HG03354 (cell line): ENCODE measurements around the gene WARS2.
A peak's percentile ranks its signal among the peaks of the same experiment; 100 is the strongest.

Experiments
- ATAC-seq: cut with Tn5 transposase; IDR thresholded peaks from one replicate; pipeline ENCODE4 v1.9.1; 2021; ENCODE audit warnings: mild to moderate bottlenecking; ENCODE audit not compliant: unreplicated experiment, poor library complexity, severe bottlenecking

WARS2 gene

DNA sequence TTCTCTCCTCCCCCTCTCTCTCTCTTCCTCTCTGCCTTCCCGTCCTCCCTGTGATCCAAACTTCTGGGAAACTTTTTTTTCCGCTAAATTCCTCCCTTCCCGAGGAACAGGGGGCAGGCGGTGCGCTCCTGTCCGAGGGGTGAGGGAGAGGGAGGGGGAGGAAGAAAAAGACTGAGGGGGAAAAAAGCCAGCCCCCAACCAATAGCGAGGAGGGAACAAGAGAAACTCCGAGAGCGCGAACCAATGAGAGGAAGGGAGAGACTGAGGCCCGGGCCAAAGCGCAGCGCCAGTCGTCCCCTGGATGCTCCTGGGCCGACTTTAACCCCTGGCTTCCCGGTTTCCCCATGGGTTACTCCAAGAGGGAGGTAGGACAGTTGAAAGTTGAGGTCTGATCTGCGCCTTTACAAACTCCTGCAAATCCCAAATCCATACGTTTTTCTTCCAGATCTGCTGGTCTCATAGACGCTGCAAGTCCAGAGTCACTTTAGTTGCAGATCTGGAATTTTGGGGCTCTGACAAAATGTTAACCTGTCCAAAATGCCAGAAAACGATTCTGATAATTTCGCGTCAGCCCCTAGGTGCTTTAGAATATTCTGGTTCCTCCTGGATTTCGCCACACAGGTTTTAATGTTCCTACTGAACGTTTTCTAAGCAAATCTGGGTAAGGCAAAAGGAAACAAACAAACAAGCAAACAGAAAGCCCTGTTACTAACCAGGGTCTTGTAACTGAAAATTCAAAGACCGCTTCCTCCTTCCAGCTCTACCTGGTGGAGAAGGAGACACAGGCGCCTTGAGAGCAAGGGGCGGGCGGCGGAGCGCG is 152.1 kb downstream of the WARS2 start, which contains the start of gene TBX15:
TSS of gene TBX15 (minus strand) at position 158 of the 820 bp plus-strand sequence. CDS start 548 bp downstream, outside the sequence.
- no peak for ATAC-seq

GRCh38 chr1:118987468-118988185 is 152.8 kb downstream of the WARS2 start:
- ATAC-seq = peak; percentile 36

DNA sequence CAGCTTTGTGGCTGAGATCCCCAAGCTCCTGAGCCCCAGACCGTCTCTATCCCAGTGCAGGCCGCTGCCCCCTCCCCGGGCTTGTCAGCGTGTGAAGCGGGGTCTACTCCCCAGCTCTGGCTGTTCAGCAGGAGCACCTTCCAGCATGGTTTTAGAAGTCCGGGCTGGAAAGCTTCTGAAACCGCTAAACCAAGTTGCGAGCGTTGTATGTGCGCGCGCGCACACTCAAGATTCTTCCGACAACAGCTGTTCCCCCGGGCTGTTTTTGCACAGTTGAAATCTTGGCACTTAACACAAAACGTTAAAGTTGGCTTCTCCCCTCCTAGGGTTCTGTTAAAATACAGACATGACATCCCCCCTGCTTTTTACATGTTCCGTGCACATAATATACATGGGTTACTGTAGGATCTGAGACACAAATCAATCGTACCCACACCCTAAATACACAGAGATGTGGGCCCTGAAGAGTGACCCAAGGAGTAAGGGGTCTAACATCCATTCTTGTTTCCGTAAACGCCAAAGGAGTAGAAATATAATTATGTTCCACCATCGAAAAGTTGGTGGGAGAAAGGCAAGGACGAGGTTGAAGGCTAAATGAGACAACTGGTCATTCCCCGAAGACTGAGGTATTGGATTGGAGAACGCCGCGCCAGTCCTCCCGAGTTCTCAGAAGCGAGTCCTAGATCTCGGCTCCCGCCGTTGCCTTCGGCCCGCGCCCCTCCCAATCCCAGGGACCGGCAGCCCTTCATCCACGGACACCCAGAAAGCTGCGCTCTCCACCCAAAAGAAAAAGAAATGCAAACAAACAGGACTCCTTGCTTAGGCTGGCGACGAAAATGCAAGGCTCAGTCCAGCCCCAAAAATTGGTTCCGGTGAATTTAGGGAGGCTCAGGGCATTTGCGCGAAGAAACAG is 153.6 kb downstream of the WARS2 start:
- ATAC-seq = no peak

GRCh38 chr1:118985640-118986554 is 154.6 kb downstream of the WARS2 start:
- no peak for ATAC-seq

- ATAC-seq = no peak
Measured at GRCh38 chr1:118984722-118985639, 155.5 kb downstream of the WARS2 start.

DNA sequence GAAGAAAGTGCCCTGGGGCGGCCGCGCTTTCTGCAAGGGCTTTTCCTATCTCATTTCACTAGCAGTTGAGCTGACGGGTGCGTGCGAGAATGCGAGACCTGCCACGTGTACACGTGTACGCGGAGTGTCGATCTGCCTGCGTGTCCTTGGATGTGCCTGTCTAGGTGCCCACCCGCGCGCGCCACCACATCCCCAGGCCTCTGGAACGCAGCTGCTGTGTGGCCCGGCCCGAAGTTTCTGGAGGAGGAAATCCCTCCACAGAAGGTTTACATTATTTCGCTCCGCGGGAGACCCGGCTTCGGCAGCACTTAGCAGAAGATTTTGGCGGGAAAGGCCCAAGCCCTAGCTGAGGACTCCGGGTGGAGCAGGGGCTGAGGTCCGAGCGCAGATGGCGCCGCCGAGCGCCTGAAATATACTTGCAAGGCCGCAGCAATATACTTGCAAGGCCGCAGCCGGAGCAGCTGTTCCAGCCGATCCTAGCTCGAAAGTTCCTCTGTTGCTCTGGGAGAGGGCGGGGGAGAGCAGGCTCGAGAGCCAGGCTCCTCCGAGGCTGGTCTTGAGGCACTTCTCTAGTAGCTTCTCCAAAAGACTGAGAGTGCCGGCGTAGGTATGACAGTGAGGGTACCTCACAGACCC is 156.2 kb downstream of the WARS2 start:
- ATAC-seq = no peak

- ATAC-seq = no peak
Measured at GRCh38 chr1:118983558-118984041, 156.9 kb downstream of the WARS2 start.

DNA sequence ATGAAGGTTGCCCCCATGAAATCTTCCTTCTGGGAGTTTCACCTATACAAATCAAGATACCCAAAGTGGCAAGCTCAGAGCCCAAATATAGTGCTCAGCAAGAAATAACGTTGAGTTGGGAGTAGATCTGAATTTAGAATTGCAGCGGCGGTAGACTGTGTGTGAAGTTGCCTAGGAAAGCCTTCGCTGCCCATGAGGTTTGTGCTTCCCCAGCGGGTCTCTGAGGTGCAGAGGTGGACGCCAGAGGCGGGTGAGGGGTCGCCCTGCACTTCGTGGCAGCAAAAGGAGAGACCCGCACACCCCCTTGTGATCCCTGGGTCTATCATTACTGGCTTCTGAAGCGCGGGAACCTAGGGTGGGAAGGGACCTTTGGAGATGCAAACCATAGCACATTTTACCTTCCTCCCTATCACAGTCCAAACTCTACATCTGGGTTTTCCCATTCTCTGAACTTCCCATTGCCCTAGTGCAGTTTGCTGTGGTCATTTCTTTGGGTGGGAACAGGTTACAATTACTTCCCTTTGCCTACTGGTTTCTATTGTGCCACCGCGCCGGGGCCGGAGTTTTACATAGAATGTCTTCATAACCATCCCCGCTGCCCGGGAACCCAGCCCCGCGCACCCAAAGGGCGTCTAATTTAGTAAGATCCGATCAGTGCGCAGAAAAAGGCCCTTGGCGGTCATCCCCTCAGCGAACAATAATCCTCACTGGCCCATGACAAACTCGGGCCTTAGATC is 157.5 kb downstream of the WARS2 start:
- ATAC-seq = no peak

DNA sequence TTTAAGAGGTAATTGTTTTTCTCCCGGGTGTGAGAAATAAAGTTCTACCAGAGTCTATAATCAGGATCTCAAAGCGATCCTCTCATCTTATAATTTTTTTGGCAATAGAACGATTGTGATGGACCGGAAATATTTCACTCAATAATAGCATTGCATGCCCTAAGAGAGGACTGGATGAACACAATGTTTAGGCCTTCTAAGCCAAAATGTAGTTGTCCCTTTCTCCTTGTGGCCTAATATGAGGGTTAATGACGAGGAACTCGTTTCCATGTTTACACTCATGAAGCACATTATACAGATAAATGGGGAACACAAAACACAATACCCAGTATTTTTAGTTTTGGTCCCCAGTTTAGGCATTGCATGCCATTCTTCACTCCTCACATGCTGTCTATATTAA is 158.2 kb downstream of the WARS2 start:
- no peak for ATAC-seq

- no peak for ATAC-seq
Measured at GRCh38 chr1:118981436-118981835, 159.0 kb downstream of the WARS2 start.
